Prostate gland (tissue), 2 donors: ENCODE results near the gene C5orf15. TPM values are rescaled to one million over a fixed set of nuclear protein-coding genes. Genes with fewer than 3 reads are reported as not detected.
"Not testable (repeated sequence)": the region's sequence is repeated elsewhere in the genome, so short reads cannot be mapped to it uniquely, and the experiment has no call there.

Experiments used
- DNase-seq: peaks from one replicate; pipeline ENCODE4 v3.0.0-alpha.2; 2019; ENCODE audit warnings: low spot score
- H3K27ac ChIP-seq, 2 donors: fragments of 200-600 bp; sonication (generic); 2 replicates each; pipeline ENCODE4 v1.5.1; 2017 to 2019
- H3K27me3 ChIP-seq: fragments of 200-600 bp; sonication (generic); replicated peaks from 2 replicates; pipeline ENCODE4 v1.5.1; 2019; ENCODE audit not compliant: insufficient read depth
- H3K36me3 ChIP-seq, 2 donors: fragments of 200-600 bp; sonication (generic); 1 replicate in 1 of 2; 2 replicates in 1 of 2; pipeline versions ENCODE4 v1.5.1 to v1.8.1; 2017 to 2019
- H3K4me1 ChIP-seq: fragments of 200-600 bp; sonication (generic); replicated peaks from 2 replicates; pipeline ENCODE4 v1.5.1; 2019
- H3K4me3 ChIP-seq, 2 donors: fragments of 200-600 bp; sonication (generic); 2 replicates each; pipeline ENCODE4 v1.5.1; 2017 to 2019
- H3K9me3 ChIP-seq: fragments of 200-600 bp; sonication (generic); 2 replicates; pipeline ENCODE4 v1.5.1; 2017
- POLR2A ChIP-seq: fragments of 450-650 bp; IDR thresholded peaks from one replicate; pipeline ENCODE4 v1.6.1; 2016; ENCODE audit warnings: antibody characterized with exemption, mild to moderate bottlenecking
- POLR2AphosphoS5 ChIP-seq: sonication (generic); formaldehyde crosslinking; IDR thresholded peaks from one replicate; pipeline ENCODE4 v1.6.1; 2017; ENCODE audit warnings: antibody characterized with exemption
- WGBS: methylation state at CpG from one replicate; pipeline ENCODE4 v1.1.5; 2018; 5-methylcytosine and 5-hydroxymethylcytosine counted together
- intact Hi-C: fragments of 100-400 bp; cut with DNase I; formaldehyde crosslinking; loops from one replicate; pipeline ENCODE4 v1.14.2; 2022
- total RNA-seq, 2 donors: library from RNA; depleted of rRNA; stranded (reverse); fragments of >200 nt; gene quantifications; one replicate each; pipeline ENCODE4 v1.1.0, GENCODE V29; 2016
- TF ChIP-seq, protein P1 (sequence below), 4 experiments: fragments of 200-600 bp in 2 of 4; fragments of 450-650 bp in 2 of 4; sonication (generic) in 2 of 4; IDR thresholded peaks; 1 replicate in 3 of 4; 2 replicates in 1 of 4; pipeline ENCODE4 v1.5.1; 2016 to 2019; ENCODE audit warnings: antibody characterized with exemption in 4 of 4, mild to moderate bottlenecking in 2 of 4, moderate library complexity in 2 of 4

C5orf15 gene
- total RNA-seq, 2 donors from 2014 or later: 68.4 to 71.8 TPM

DNA sequence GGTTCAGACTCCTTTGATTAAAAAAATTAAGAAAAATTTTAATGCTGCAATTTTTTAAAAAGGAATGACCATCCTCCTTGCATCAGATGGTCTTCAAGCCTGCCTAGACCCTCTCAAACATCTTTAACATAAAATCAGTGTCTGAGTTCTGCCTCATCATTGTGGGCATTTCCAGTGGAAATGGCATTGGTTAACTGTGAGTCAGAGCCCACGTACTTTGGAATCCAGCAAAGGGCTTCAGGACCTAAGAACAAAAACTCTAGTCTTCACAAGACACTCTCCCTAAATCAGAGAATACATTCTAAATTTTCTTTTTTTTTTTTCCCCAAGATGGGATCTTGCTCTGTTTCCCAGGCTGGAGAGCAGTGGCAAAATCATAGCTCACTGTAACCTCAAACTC lies 9.4 kb upstream of the C5orf15 start:
- no peak for DNase-seq
- WGBS: 47% methylated on average over 1 of the region's 1 CpG
- no peak for TF ChIP-seq POLR2AphosphoS5
- Histone ChIP-seq H3K36me3 (peaks cover 0 to 9% of the 10 kb centered on the region in 2 donors), H3K27ac (no peak overlapping the region), H3K4me3 (no peak overlapping the region), H3K4me1 (no peaks in the 10 kb centered on the region), H3K27me3 (no peaks in the 10 kb centered on the region), H3K9me3 (no peaks in the 10 kb centered on the region)
- intact Hi-C loops: no loop called here

DNA sequence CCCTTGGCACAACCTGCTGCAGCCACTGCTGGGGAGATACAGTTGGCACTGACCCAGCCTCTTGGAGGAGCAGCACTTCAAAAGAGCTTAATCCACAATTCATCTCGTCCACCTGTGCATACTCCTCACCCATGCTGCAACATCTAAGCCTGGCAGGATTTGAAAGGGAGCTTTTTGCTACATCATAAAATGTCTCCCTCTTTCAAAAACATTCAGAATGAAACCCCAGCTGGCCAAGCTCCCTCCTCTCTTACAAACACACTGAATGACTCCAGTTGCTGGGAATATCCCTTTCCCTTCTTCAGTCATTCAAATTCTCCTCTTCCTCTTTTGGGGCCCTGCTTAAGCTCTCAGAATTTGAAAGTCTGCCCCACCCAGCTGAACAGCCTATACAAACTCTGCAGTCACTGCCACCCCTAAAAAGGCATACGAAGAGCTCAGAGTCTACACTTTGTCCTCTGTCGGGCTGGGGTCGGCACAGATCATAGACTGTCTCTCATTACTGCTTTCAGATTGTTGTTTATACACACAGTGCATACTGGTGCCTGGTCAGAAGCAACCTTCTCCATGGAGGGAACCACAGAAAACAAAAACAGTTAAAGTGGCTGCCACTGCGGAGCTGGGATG lies 8.8 kb upstream of the C5orf15 start:
- intact Hi-C loops: no loop called here
- no peak for DNase-seq

DNA sequence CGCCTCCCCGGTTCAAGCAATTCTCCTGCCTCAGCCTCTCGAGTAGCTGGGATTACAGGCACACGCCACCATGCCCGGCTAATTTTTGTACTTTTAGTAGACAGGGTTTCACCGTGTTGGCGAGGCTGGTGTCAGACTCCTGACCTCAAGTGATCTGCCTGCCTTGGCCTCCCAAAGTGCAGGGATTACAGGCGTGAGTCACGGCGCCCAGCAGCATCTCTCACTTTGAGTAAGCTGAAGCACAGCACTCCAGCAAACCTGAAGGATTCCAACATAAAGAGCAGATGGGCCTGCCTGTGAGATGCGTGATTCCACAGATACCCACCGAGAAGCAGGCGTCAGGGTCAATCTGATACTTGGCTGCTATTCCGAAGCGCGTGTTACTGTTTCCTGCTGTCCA lies 7.1 kb upstream of the C5orf15 start:
- intact Hi-C loops, H3K27ac ChIP-seq, DNase-seq, H3K4me1 ChIP-seq, H3K4me3 ChIP-seq, H3K27me3 ChIP-seq, H3K9me3 ChIP-seq, H3K36me3 ChIP-seq: not testable (repeated sequence)
- WGBS: 98% methylated on average over 15 of the region's 16 CpGs

More for the DNA sequence above, 8.8 kb upstream of the C5orf15 start:
- no peaks in the 10 kb centered on the region for H3K9me3 ChIP-seq
- H3K4me1 ChIP-seq: no peaks in the 10 kb centered on the region
- no peak overlapping the region for H3K4me3 ChIP-seq
- H3K27me3 ChIP-seq: no peaks in the 10 kb centered on the region
- 44% methylated on average over 5 of the region's 5 CpGs for WGBS
- H3K36me3 ChIP-seq: peaks cover 0 to 9% of the 10 kb centered on the region in 2 donors
- no peak overlapping the region for H3K27ac ChIP-seq
- TF ChIP-seq POLR2AphosphoS5 (no peak), POLR2A (no peak)
- TF ChIP-seq, protein P1, sequence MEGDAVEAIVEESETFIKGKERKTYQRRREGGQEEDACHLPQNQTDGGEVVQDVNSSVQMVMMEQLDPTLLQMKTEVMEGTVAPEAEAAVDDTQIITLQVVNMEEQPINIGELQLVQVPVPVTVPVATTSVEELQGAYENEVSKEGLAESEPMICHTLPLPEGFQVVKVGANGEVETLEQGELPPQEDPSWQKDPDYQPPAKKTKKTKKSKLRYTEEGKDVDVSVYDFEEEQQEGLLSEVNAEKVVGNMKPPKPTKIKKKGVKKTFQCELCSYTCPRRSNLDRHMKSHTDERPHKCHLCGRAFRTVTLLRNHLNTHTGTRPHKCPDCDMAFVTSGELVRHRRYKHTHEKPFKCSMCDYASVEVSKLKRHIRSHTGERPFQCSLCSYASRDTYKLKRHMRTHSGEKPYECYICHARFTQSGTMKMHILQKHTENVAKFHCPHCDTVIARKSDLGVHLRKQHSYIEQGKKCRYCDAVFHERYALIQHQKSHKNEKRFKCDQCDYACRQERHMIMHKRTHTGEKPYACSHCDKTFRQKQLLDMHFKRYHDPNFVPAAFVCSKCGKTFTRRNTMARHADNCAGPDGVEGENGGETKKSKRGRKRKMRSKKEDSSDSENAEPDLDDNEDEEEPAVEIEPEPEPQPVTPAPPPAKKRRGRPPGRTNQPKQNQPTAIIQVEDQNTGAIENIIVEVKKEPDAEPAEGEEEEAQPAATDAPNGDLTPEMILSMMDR (IDR thresholded peaks at IDR 0.05): no peak

DNA sequence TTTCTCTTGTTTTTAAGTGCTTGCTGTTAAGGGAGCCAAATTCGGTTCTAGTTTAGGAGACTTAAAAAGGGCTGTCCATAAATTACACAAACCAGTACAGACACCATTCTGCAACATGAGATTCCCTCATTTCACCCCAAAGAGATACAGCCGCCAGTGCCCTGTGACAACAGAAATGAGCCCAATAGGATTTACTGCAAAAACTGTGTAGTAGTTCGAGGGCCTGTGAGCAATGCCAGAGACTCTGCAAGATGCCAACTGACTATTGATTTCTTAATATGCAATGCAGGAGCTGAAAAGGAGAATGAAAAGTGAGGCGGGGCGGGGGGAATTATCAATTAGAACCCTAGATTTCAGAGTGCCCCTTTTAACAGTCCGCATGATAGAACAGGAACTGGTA lies 5.7 kb upstream of the C5orf15 start:
- Histone ChIP-seq H3K27ac (no peak overlapping the region), H3K27me3 (no peaks in the 10 kb centered on the region), H3K4me1 (no peaks in the 10 kb centered on the region), H3K4me3 (no peak overlapping the region), H3K9me3 (no peaks in the 10 kb centered on the region), H3K36me3 (peaks cover 0 to 9% of the 10 kb centered on the region in 2 donors)
- DNase-seq: no peak
- intact Hi-C loops: no loop called here
- TF ChIP-seq POLR2A (no peak), POLR2AphosphoS5 (no peak)
- TF ChIP-seq, protein P1 (IDR thresholded peaks at IDR 0.05): no peak
- WGBS: 74% methylated on average over 6 of the region's 6 CpGs

DNA sequence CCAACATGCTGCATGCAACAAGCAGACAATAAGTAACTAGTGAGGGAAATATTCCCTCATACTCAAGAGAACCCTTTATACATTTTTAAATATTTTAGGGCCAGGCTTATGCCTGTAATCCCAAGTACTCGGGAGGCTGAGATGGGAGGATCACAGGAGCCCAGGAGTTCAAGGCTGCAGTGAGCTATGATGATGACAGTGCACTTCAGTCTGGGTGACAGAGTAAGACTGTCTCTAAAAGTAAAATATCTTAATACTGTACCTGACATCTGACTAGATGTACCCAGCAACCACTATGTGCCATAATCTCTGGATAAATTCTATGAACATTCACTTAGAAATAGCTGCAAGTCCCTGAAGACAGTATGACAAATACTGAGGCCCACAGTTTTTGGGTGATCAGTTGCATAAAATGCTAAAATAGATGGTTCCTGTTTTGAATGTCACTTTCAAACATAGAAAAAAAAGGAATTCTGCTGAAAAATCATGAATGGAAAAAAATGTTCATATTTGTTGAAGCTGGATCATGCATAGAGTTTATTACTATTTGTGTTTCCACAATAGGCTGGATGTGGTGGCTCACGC lies 2.0 kb upstream of the C5orf15 start:
- intact Hi-C loops: no loop called here
- Histone ChIP-seq H3K4me1 (peaks cover 4% of the 10 kb centered on the region), H3K27ac (no peak overlapping the region), H3K9me3 (no peaks in the 10 kb centered on the region), H3K36me3 (peaks cover 0 to 9% of the 10 kb centered on the region in 2 donors), H3K27me3 (no peaks in the 10 kb centered on the region), H3K4me3 (no peak overlapping the region)
- TF ChIP-seq POLR2A: no peak
- TF ChIP-seq POLR2AphosphoS5: no peak
- TF ChIP-seq, protein P1 (IDR thresholded peaks at IDR 0.05): no peak
- WGBS: 92% methylated on average over 2 of the region's 2 CpGs
- no peak for DNase-seq
